ENCODE measurements around the gene ASB3.

Gene ASB3

DNA sequence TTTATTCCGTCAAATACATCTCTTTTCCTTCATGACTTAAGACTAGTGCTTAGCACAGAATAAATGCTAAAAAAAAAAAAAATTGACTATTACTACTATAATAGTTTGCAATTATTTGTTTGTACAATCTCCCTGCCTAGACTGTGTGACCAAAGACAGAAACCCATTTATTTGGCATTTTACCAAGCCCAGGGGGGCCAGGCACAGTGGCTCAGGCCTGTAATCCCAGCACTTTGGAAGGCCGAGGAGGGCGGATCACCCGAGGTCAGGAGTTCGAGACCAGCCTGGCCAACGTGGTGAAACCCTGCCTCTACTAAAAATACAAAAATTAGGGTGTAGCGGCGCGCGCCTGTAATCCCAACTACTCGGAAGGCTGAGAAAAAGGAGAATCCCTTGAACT is 1.4 kb downstream of the ASB3 start:
- peak overlapping the region; percentile 89 for H3K27ac ChIP-seq
- TF ChIP-seq, protein P1, sequence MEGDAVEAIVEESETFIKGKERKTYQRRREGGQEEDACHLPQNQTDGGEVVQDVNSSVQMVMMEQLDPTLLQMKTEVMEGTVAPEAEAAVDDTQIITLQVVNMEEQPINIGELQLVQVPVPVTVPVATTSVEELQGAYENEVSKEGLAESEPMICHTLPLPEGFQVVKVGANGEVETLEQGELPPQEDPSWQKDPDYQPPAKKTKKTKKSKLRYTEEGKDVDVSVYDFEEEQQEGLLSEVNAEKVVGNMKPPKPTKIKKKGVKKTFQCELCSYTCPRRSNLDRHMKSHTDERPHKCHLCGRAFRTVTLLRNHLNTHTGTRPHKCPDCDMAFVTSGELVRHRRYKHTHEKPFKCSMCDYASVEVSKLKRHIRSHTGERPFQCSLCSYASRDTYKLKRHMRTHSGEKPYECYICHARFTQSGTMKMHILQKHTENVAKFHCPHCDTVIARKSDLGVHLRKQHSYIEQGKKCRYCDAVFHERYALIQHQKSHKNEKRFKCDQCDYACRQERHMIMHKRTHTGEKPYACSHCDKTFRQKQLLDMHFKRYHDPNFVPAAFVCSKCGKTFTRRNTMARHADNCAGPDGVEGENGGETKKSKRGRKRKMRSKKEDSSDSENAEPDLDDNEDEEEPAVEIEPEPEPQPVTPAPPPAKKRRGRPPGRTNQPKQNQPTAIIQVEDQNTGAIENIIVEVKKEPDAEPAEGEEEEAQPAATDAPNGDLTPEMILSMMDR (conservative IDR thresholded peaks at IDR 0.05), result no peak

DNA sequence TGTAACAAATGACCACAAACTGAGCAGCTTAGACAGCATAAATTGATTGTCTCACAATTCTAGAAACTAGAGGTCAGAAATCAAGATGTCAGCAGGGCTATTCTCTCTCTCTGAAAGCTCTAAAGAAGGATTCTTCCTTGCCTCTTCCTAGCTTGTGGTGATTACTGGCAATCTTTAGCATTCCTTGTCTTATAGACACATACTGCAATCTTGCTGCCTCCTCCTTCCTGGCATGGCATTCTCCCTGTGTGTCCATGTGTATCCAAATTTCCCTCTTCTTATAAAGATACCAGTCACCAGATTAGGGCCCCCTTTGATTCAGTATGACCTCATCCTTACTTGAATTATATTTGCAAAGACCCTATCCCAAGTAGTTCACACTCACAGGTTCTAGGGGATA is 2.3 kb downstream of the ASB3 start:
- no peak overlapping the region for H3K27ac ChIP-seq
- TF ChIP-seq, protein P1 (conservative IDR thresholded peaks at IDR 0.05), result no peak

DNA sequence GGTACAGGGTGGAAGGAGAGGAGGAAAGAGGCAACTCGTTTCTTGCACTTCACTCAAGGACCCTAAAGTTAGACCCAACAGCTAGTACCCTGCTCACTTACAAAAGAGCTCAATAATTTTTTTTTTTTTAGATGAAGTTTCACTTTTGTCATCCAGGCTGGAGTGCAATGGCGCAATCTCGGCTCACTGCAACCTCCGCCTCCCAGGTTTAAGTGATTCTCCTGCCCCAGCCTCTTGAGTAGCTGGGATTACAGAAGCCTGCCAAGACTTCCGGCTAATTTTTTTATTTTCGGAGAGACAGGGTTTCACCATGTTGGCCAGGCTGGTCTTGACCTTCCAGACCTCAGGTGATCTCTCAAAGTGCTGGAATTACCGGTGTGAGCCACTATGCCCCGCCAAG is 4.1 kb downstream of the ASB3 start:
- TF ChIP-seq, protein P1 (conservative IDR thresholded peaks at IDR 0.05), result no peak
- no peak overlapping the region for H3K27ac ChIP-seq

DNA sequence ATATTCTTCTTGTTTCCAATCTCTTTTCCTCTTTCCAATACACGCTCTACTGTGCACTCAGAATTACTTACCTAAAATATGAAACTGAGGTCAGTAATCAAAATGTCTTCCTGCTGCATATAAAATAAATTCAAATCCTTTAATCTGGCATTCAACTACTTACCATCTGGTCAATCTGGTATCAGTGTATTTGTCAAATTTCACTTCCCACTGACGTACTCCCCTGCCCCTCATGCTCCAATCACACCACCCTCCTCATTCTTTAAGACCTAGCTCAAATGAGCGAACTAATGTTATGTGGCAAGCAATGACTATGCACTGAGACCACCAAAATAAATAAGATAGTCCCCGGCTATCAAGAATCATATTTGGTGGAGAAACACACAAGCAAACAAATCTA is 6.7 kb downstream of the ASB3 start:
- TF ChIP-seq, protein P1 (conservative IDR thresholded peaks at IDR 0.05), result no peak
- no peak overlapping the region for H3K27ac ChIP-seq

DNA sequence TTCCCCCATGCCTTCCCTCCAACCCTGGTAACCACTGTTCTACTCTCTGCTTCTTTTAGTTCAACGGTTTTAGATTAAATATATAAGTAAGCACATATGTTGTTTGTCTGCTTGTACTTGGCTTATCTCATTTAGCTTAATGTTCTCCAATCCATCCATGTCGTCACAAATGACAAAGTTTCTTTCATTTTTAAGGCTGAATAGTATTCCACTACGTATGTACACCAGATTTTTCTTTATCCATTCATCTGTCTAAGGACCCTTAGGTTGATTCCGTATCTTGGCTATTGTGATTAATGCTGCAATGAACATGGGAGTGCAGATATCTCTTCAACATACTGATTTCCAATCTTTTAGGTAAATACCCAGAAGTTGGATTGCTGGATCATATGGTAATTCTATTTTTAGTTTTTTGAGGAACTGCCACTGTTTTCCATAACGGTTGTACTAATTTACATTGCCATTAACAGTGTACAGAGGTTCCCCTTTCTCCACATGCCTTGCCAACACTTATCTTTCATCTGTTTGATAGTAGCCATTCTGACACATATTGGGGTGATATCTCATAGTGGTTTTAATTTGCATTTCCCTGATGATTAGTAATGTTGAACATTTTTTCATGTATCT is 8.1 kb downstream of the ASB3 start:
- TF ChIP-seq, protein P1 (conservative IDR thresholded peaks at IDR 0.05), result no peak
- no peak overlapping the region for H3K27ac ChIP-seq

DNA sequence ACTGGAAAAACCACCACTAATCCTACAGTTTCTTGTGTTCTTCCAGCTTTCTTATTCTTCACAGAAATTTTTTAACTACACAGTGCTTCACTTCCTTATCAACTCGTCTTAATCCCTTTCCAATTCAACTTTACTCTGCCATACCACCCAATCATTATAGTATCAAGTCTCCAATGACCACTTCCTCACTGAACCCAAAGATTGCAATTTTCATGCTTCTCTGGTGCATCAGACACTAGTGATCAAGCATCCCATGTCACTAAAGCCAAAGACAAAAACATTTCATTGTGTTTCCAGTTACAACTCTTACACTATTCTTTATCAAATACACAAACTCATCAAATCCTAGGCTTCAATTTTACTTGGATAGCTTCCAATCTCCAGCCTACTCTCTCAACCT is 9.6 kb downstream of the ASB3 start:
- 0 out of 2 replicates have a peak overlapping the region, but pooled peaks have one; percentile 21 for H3K27ac ChIP-seq
- TF ChIP-seq, protein P1 (conservative IDR thresholded peaks at IDR 0.05), result no peak

DNA sequence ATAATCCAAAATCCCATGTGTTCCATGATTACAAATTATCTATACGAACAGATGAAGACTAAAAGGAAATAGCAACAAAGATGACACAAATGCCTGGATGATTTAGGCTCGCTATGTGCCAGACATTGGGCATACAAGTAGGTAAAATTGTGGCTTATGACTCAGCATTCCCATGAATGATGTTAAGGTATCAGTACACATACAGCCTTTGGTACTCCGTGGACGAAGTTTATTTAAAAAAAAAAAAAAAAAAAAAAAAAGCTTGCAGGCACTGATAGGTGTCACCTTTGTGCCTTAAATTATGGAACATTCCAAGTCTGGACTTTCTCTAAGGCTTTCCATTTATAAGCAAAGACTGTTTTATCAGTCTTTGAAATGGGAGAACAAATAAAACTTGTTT is 16.5 kb downstream of the ASB3 start:
- TF ChIP-seq, protein P1 (conservative IDR thresholded peaks at IDR 0.05), result no peak
- H3K27ac ChIP-seq, result no peak overlapping the region
